CD14-positive monocyte (primary cell): ENCODE results near the gene ZC3H10. TPM values are rescaled to one million over a fixed set of nuclear protein-coding genes. Genes with fewer than 3 reads are reported as not detected.

Experiments used
- DNase-seq, 3 donors: peaks; one replicate each; pipeline ENCODE4 v3.0.0-alpha.2; 2011 to 2022
- H2AFZ ChIP-seq: 2 replicates; pipeline ENCODE4 v1.6.0; 2012; ENCODE audit warnings: mild to moderate bottlenecking, low read depth, low read length, inconsistent platforms; ENCODE audit not compliant: insufficient read depth, poor library complexity, severe bottlenecking
- H3K27ac ChIP-seq, 2 donors: 1 replicate in 1 of 2; 2 replicates in 1 of 2; pipeline ENCODE4 v1.5.1; 2012 to 2013; ENCODE audit warnings: low read length in 2 of 2, control low read depth in 1 of 2, inconsistent platforms in 1 of 2, low read depth in 1 of 2, mild to moderate bottlenecking in 1 of 2
- H3K27me3 ChIP-seq, 2 donors: one replicate each; pipeline versions ENCODE4 v1.6.0 to v1.6.1; 2011 to 2013; ENCODE audit warnings: low read length in 2 of 2; ENCODE audit not compliant: control insufficient read depth in 2 of 2, insufficient read depth in 2 of 2
- H3K36me3 ChIP-seq, 2 donors: replicated peaks in 1 of 2; 1 replicate in 1 of 2; 2 replicates in 1 of 2; pipeline versions ENCODE4 v1.5.1 to v1.6.1; 2012 to 2013; ENCODE audit warnings: low read length in 2 of 2, control low read depth in 1 of 2, inconsistent platforms in 1 of 2, mild to moderate bottlenecking in 1 of 2; ENCODE audit not compliant: insufficient read depth in 2 of 2, control insufficient read depth in 1 of 2
- H3K4me1 ChIP-seq, 2 donors: 1 replicate in 1 of 2; 2 replicates in 1 of 2; pipeline versions ENCODE4 v1.5.1 to v1.6.1; 2012 to 2013; ENCODE audit warnings: low read length in 2 of 2, control low read depth in 1 of 2, inconsistent platforms in 1 of 2, mild to moderate bottlenecking in 1 of 2, moderate library complexity in 1 of 2; ENCODE audit not compliant: insufficient read depth in 2 of 2, control insufficient read depth in 1 of 2
- H3K4me2 ChIP-seq: replicated peaks from 2 replicates; pipeline ENCODE3; 2012; ENCODE audit warnings: low read length, moderate library complexity, mild to moderate bottlenecking; ENCODE audit not compliant: poor library complexity, severe bottlenecking; ENCODE audit errors: extremely low read depth
- H3K4me3 ChIP-seq, 3 experiments: fragments of 200-600 bp in 1 of 3; sonication (generic) in 1 of 3; replicated peaks in 1 of 3; 1 replicate in 2 of 3; 2 replicates in 1 of 3; pipeline ENCODE4 v1.5.1; 2011 to 2013; ENCODE audit warnings: low read length in 3 of 3, mild to moderate bottlenecking in 3 of 3, control low read depth in 2 of 3, low read depth in 2 of 3, inconsistent platforms in 1 of 3, moderate library complexity in 1 of 3
- H3K79me2 ChIP-seq: 2 replicates; pipeline ENCODE4 v1.6.0; 2012; ENCODE audit warnings: mild to moderate bottlenecking, control low read depth, inconsistent platforms, low read length, moderate library complexity; ENCODE audit not compliant: insufficient read depth
- H3K9ac ChIP-seq: 2 replicates; pipeline ENCODE4 v1.6.0; 2017; ENCODE audit warnings: low read length, mild to moderate bottlenecking; ENCODE audit not compliant: insufficient read depth, poor library complexity, severe bottlenecking
- H3K9me3 ChIP-seq, 2 donors: replicated peaks in 1 of 2; 1 replicate in 1 of 2; 2 replicates in 1 of 2; pipeline versions ENCODE4 v1.5.1 to v1.6.1; 2012 to 2013; ENCODE audit warnings: low read length in 2 of 2, control low read depth in 1 of 2; ENCODE audit not compliant: control insufficient read depth in 1 of 2, insufficient read depth in 1 of 2
- H4K20me1 ChIP-seq: 2 replicates; pipeline ENCODE4 v1.6.0; 2012; ENCODE audit warnings: mild to moderate bottlenecking, low read length, control low read depth, moderate library complexity; ENCODE audit not compliant: insufficient read depth
- H3K27ac Mint-ChIP-seq, 7 donors: one replicate each; pipeline ENCODE4 v1.8.0; 2020; ENCODE audit warnings: mild to moderate bottlenecking in 7 of 7, mixed read lengths in 7 of 7, moderate library complexity in 6 of 7, inconsistent platforms in 2 of 7
- H3K27me3 Mint-ChIP-seq, 3 donors: one replicate each; pipeline ENCODE4 v1.8.0; 2021 to 2022; ENCODE audit warnings: low read depth in 3 of 3, mild to moderate bottlenecking in 3 of 3, mixed read lengths in 3 of 3, moderate library complexity in 3 of 3, inconsistent platforms in 1 of 3
- H3K36me3 Mint-ChIP-seq, 2 donors: one replicate each; pipeline ENCODE4 v1.8.0; 2020; ENCODE audit warnings: mixed read lengths in 2 of 2, inconsistent platforms in 1 of 2, mild to moderate bottlenecking in 1 of 2
- H3K4me1 Mint-ChIP-seq: one replicate; pipeline ENCODE4 v1.8.0; 2020; ENCODE audit warnings: mild to moderate bottlenecking, mixed read lengths
- H3K4me3 Mint-ChIP-seq, 2 donors: one replicate each; pipeline ENCODE4 v1.8.0; 2020; ENCODE audit warnings: mild to moderate bottlenecking in 2 of 2, mixed read lengths in 2 of 2, moderate library complexity in 1 of 2
- H3K9me3 Mint-ChIP-seq, 7 donors: one replicate each; pipeline ENCODE4 v1.8.0; 2020 to 2022; ENCODE audit warnings: mixed read lengths in 7 of 7, mild to moderate bottlenecking in 6 of 7, moderate library complexity in 6 of 7, inconsistent platforms in 2 of 7
- whole genome bisulfite sequencing: methylation state at CpG from one replicate; pipeline ENCODE4 v1.1.5; 2013; ENCODE audit warnings: missing lambda C conversion rate; ENCODE audit not compliant: insufficient coverage; 5-methylcytosine and 5-hydroxymethylcytosine counted together
- intact Hi-C, 2 donors: fragments of 100-400 bp; cut with micrococcal nuclease; formaldehyde crosslinking; loops; one replicate each; pipeline versions ENCODE4 v1.15.0 to v1.15.1; 2023
- polyA plus RNA-seq, 3 donors: library from polyadenylated mRNA; depleted of rRNA in 1 of 3; unstranded in 2 of 3; stranded (reverse) in 1 of 3; fragments of 300-500 nt in 2 of 3; fragments of >200 nt in 1 of 3; fragmentation: Illumina TruSeq in 2 of 3; gene quantifications; 1 replicate in 2 of 3; 2 replicates in 1 of 3; pipeline ENCODE4 v1.2.3, GENCODE V29; 2012 to 2021
- TF ChIP-seq, protein P1 (sequence below): fragments of 200-600 bp; IDR thresholded peaks from one replicate; pipeline ENCODE4 v1.8.0; 2022; ENCODE audit warnings: antibody characterized with exemption, mild to moderate bottlenecking

ZC3H10 gene
- polyA plus RNA-seq, 3 donors: 1.7 to 3.1 (median 1.8) TPM

DNA sequence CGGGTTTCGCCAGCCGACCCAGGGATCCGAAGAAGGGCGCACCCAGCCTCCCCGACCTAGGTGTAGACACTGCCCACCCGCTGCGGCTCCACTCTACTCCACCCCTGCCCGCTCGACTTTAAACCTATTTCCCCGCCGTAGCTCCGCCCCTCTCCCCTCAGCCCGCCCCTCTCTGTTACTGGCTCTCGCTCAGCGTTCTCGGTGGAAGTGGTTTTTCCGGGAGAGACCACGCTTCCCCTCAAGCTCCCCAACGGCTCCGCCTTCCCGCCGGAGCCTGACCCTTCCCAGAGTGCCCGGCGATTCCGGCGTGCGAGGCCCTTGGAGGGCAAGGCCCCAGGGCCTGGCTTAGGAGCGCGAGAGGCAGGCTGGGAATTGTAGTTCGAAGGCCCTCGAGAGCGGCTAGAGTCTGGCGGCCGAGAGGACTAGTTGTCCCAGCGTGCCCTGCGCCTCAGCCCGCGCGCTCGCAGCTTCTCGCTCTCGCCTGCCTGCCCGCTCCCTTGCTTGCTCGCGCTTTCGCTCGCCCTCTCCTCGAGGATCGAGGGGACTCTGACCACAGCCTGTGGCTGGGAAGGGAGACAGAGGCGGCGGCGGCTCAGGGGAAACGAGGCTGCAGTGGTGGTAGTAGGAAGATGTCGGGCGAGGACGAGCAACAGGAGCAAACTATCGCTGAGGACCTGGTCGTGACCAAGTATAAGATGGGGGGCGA lies 13.8 kb upstream of the ZC3H10 start, which contains the start of gene PA2G4:
Gene PA2G4, plus strand, starts transcription at position 451 of the 706 bp plus-strand sequence. Its CDS starts 179 bp downstream, at position 630.
- Mint-ChIP-seq H3K4me3 (peak within 1 kb of the TSS; percentile 99), H3K36me3 (peaks cover 27 to 30% of the 10 kb centered on the region in 2 donors), H3K27me3 (peaks cover 0 to 5% (median 2%) of the 10 kb centered on the region in 3 donors), H3K9me3 (peaks cover 0 to 1% (median 0%) of the 10 kb centered on the region in 7 donors), H3K27ac (peak within 1 kb of the TSS; percentile 78 to 96 (median 93)), H3K4me1 (peaks cover 23% of the 10 kb centered on the region)
- intact Hi-C loops: loop anchor here in 1 of 2 donors (5.0 to 10.0 kb wide), 2 partner anchors 62 to 109 kb away; partner anchors contain the start of genes RPS26 and SUOX
- Histone ChIP-seq H3K4me1 (peaks cover 19 to 23% of the 10 kb centered on the region in 2 donors), H3K27ac (peak within 1 kb of the TSS; percentile 43 to 77), H3K9me3 (no peaks in the 10 kb centered on the region), H3K4me2 (peak within 1 kb of the TSS; percentile 81), H3K36me3 (peaks cover 22 to 29% of the 10 kb centered on the region in 2 donors), H3K79me2 (peaks cover 35% of the 10 kb centered on the region), H3K9ac (peak within 1 kb of the TSS; percentile 79), H3K27me3 (no peaks in the 10 kb centered on the region), H2AFZ (peak within 1 kb of the TSS; percentile 84), H3K4me3 (peak within 1 kb of the TSS; percentile 69 to 85 (median 83)), H4K20me1 (peaks cover 8% of the 10 kb centered on the region)
- TF ChIP-seq, protein P1, sequence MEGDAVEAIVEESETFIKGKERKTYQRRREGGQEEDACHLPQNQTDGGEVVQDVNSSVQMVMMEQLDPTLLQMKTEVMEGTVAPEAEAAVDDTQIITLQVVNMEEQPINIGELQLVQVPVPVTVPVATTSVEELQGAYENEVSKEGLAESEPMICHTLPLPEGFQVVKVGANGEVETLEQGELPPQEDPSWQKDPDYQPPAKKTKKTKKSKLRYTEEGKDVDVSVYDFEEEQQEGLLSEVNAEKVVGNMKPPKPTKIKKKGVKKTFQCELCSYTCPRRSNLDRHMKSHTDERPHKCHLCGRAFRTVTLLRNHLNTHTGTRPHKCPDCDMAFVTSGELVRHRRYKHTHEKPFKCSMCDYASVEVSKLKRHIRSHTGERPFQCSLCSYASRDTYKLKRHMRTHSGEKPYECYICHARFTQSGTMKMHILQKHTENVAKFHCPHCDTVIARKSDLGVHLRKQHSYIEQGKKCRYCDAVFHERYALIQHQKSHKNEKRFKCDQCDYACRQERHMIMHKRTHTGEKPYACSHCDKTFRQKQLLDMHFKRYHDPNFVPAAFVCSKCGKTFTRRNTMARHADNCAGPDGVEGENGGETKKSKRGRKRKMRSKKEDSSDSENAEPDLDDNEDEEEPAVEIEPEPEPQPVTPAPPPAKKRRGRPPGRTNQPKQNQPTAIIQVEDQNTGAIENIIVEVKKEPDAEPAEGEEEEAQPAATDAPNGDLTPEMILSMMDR: no peak
- WGBS: 0% methylated on average over 58 of the region's 60 CpGs
- peak; percentile 92 to 96 (median 95) for DNase-seq

DNA sequence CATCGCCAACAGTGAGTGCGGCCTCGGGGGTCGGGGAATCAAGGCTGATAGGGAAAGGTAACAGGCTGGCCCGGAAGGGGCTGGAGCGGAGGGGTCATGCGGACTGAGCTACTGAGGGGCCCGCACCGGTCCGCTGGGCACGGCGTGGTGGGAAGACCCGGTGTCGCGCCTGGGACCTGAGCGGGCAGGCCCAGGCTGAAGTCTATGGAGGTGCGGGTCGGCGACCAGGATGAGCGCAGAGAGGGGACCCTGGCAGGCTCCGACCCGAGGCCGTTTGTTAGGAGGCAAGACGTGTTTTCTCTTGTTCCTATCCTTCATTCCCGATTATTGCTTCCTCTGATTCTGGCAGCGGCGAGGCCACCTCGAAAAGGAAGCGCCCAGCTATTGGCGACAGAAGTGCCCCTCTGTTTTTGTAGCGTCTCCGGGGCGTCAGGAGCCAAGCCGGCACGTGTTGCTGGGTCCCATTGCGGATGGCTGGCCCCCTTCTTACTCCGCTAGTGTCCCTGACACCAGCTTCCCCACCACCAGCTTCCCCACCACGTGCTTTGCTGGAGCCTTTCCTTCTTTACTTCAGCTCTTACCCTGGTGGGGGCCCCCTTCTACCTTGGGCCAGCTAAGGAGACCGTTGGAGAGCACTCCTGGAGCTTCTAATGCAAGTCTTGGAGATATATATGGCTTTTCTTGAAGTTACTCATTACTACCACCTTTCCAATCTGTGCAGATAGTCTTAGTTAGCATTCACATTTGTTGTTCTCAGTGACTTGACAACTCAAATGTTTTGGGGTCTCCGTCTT lies 13.1 kb upstream of the ZC3H10 start:
- peaks cover 34 to 38% of the 10 kb centered on the region in 2 donors for H3K36me3 Mint-ChIP-seq
- H3K27ac ChIP-seq: peak overlapping the region; percentile 43 to 77
- H3K27me3 ChIP-seq: no peaks in the 10 kb centered on the region
- H3K27me3 Mint-ChIP-seq: peaks cover 0 to 5% (median 2%) of the 10 kb centered on the region in 3 donors
- peak overlapping the region; percentile 81 for H3K4me2 ChIP-seq
- peaks cover 30 to 37% of the 10 kb centered on the region in 2 donors for H3K36me3 ChIP-seq
- intact Hi-C loops: loop anchor here in 1 of 2 donors (5.0 to 10.0 kb wide), 2 partner anchors 63 to 110 kb away; partner anchors contain the start of genes RPS26 and SUOX
- no peaks in the 10 kb centered on the region for H3K9me3 Mint-ChIP-seq
- under 1% methylated on average over 35 of the region's 40 CpGs for WGBS
- H3K4me3 Mint-ChIP-seq: peak overlapping the region; percentile 99
- peaks cover 23% of the 10 kb centered on the region for H3K4me1 Mint-ChIP-seq
- peak overlapping the region; percentile 78 to 96 (median 93) for H3K27ac Mint-ChIP-seq
- H3K9me3 ChIP-seq: no peaks in the 10 kb centered on the region
- peaks cover 19 to 23% of the 10 kb centered on the region in 2 donors for H3K4me1 ChIP-seq
- H4K20me1 ChIP-seq: peaks cover 8% of the 10 kb centered on the region
- DNase-seq: no peak
- H3K4me3 ChIP-seq: peak overlapping the region; percentile 69 to 85 (median 83)
- TF ChIP-seq, protein P1: no peak
- peak overlapping the region; percentile 79 for H3K9ac ChIP-seq
- H3K79me2 ChIP-seq: peaks cover 35% of the 10 kb centered on the region
- peak overlapping the region; percentile 84 for H2AFZ ChIP-seq
